Ovary (tissue), 3 donors: Measurements from ENCODE around the gene ADGRV1.

ENCODE experiments used
- CTCF ChIP-seq, 3 donors: fragments of 450-650 bp in 2 of 3; fragments of 200-600 bp in 1 of 3; IDR thresholded peaks; one replicate each; pipeline versions ENCODE4 v1.5.1 to v1.8.0; 2016 to 2022; ENCODE audit warnings: antibody characterized with exemption in 3 of 3, mild to moderate bottlenecking in 1 of 3
- POLR2A ChIP-seq: fragments of 450-650 bp; IDR thresholded peaks from one replicate; pipeline ENCODE4 v1.6.1; 2017; ENCODE audit warnings: antibody characterized with exemption, mild to moderate bottlenecking, moderate library complexity
- donor health status: DM: no; HTN: no; CAD: no.

GRCh38 chr5:91146230-91146629 lies 587.6 kb downstream of the ADGRV1 start:
- no peak for TF ChIP-seq CTCF (IDR thresholded peaks at IDR 0.05)
- TF ChIP-seq POLR2A = no peak
